HCT116 (cell line): Measurements from ENCODE around the gene PADI4. TPM values are rescaled to one million over a fixed set of nuclear protein-coding genes. Genes with fewer than 3 reads are reported as not detected.

ENCODE experiments used
- ATAC-seq: fragments of 200-7000 bp; cut with Tn5 transposase; 2 replicates; pipeline ENCODE4 v1.9.1; 2020; ENCODE audit warnings: mild to moderate bottlenecking, moderate library complexity
- BruUV-seq: library from RNA; stranded (reverse); fragments of 400-500 nt; replicated peaks from 2 replicates; lab custom pipeline; 2021; lab: Mats Ljungman, UMichigan
- CTCF ChIA-PET: fragments of 300-600 bp; sonication (Branson Sonifier 250); formaldehyde crosslinking; loops from one replicate; lab custom pipeline; 2021; ENCODE audit warnings: antibody characterized with exemption; lab: Charles Lee
- POLR2A ChIA-PET: fragments of 300-600, 350-600 bp; sonication (Branson Sonifier 250); formaldehyde crosslinking; loops from one replicate; lab custom pipeline; 2021; ENCODE audit warnings: antibody characterized with exemption; lab: Charles Lee
- RAD21 ChIA-PET, 2 experiments: fragments of 300-600 bp; sonication (Branson Sonifier 250); formaldehyde crosslinking; loops; one replicate each; lab custom pipeline; 2023; ENCODE audit warnings: low total read pairs in 2 of 2; ENCODE audit not compliant: uncharacterized antibody in 2 of 2, unreplicated experiment in 2 of 2, low non-redundant PET in 1 of 2; lab: Charles Lee
- DNase-seq: peaks from one replicate; pipeline ENCODE4 v3.0.0-alpha.2; 2010; ENCODE audit warnings: low read depth, low spot score
- H2AFZ ChIP-seq: fragments of 200-600 bp; shearing (Covaris generic), sonication (generic); 2 replicates; pipeline ENCODE4 v1.6.1; 2017; ENCODE audit warnings: low read depth, mixed run types, mixed read lengths, antibody characterized with exemption, low read length; ENCODE audit not compliant: poor library complexity, severe bottlenecking
- H3K27ac ChIP-seq: 2 replicates; pipeline ENCODE4 v1.5.1; 2012; ENCODE audit warnings: low read depth, low read length
- H3K27me3 ChIP-seq: fragments of 200-600 bp; sonication (generic); 2 replicates; pipeline ENCODE4 v1.6.1; 2016; ENCODE audit warnings: mixed run types, low read length, mixed read lengths; ENCODE audit not compliant: insufficient read depth
- H3K36me3 ChIP-seq, 2 experiments: fragments of 200-500 bp in 1 of 2; fragments of 200-600 bp in 1 of 2; sonication (Bioruptor generic) in 1 of 2; sonication (generic) in 1 of 2; 2 replicates each; pipeline versions ENCODE4 v1.5.1 to v1.6.1; 2014 to 2016; ENCODE audit warnings: low read length in 2 of 2, inconsistent platforms in 1 of 2, mixed read lengths in 1 of 2, mixed run types in 1 of 2; ENCODE audit not compliant: insufficient read depth in 2 of 2, control insufficient read depth in 1 of 2
- H3K4me1 ChIP-seq, 2 experiments: fragments of 200-600 bp in 1 of 2; sonication (generic) in 1 of 2; 2 replicates each; pipeline versions ENCODE4 v1.5.1 to v1.6.1; 2012 to 2017; ENCODE audit warnings: low read length in 2 of 2, inconsistent platforms in 1 of 2, mild to moderate bottlenecking in 1 of 2, mixed read lengths in 1 of 2, mixed run types in 1 of 2, moderate library complexity in 1 of 2; ENCODE audit not compliant: insufficient read depth in 2 of 2, control insufficient read depth in 1 of 2
- H3K4me2 ChIP-seq: fragments of 200-600 bp; sonication (generic); 2 replicates; pipeline ENCODE4 v1.6.1; 2017; ENCODE audit warnings: mixed run types, low read length, mixed read lengths
- H3K4me3 ChIP-seq, 2 experiments: fragments of 200-600 bp in 1 of 2; sonication (generic) in 1 of 2; replicated peaks in 1 of 2; 2 replicates each; pipeline ENCODE4 v1.5.1; 2011 to 2016; ENCODE audit warnings: low read length in 2 of 2, control low read depth in 1 of 2, low read depth in 1 of 2, mild to moderate bottlenecking in 1 of 2, mixed read lengths in 1 of 2, mixed run types in 1 of 2
- H3K79me2 ChIP-seq: fragments of 200-600 bp; sonication (generic); 2 replicates; pipeline ENCODE4 v1.6.1; 2017; ENCODE audit warnings: mild to moderate bottlenecking, mixed run types, low read length, moderate library complexity, mixed read lengths; ENCODE audit not compliant: insufficient read depth
- H3K9ac ChIP-seq: fragments of 200-600 bp; sonication (generic); 2 replicates; pipeline ENCODE4 v1.6.1; 2016; ENCODE audit warnings: low read length, mixed read lengths
- H3K9me2 ChIP-seq: fragments of 200-600 bp; sonication (generic), shearing (Covaris generic); 2 replicates; pipeline ENCODE4 v1.6.1; 2017; ENCODE audit warnings: mixed run types, mild to moderate bottlenecking, moderate library complexity; ENCODE audit not compliant: insufficient read depth
- H3K9me3 ChIP-seq, 2 experiments: fragments of 200-500 bp in 1 of 2; fragments of 200-600 bp in 1 of 2; sonication (Bioruptor generic) in 1 of 2; sonication (generic) in 1 of 2; 2 replicates each; pipeline ENCODE4 v1.6.1; 2014 to 2017; ENCODE audit warnings: low read length in 2 of 2, mixed read lengths in 2 of 2, inconsistent platforms in 1 of 2, low read depth in 1 of 2, mild to moderate bottlenecking in 1 of 2, mixed run types in 1 of 2, moderate library complexity in 1 of 2; ENCODE audit not compliant: control insufficient read depth in 1 of 2, insufficient read depth in 1 of 2
- H4K20me1 ChIP-seq: fragments of 200-600 bp; sonication (generic), shearing (Covaris generic); 2 replicates; pipeline ENCODE4 v1.6.1; 2017; ENCODE audit warnings: mixed run types, mild to moderate bottlenecking, moderate library complexity; ENCODE audit not compliant: insufficient read depth
- CBX3 ChIP-seq: IDR thresholded peaks from 2 replicates; pipeline ENCODE4 v1.6.1; 2012; ENCODE audit warnings: low read depth
- CEBPB ChIP-seq: IDR thresholded peaks from 2 replicates; pipeline ENCODE4 v1.6.1; 2012; ENCODE audit warnings: low read depth
- EGR1 ChIP-seq: IDR thresholded peaks from 2 replicates; pipeline ENCODE4 v1.6.1; 2012; ENCODE audit warnings: low read depth
- ELF1 ChIP-seq: IDR thresholded peaks from 2 replicates; pipeline ENCODE4 v1.6.1; 2012; ENCODE audit warnings: low read depth, borderline replicate concordance
- EZH2 ChIP-seq: fragments of 200-600 bp; sonication (generic); IDR thresholded peaks from 2 replicates; pipeline ENCODE4 v1.6.1; 2017; ENCODE audit warnings: antibody characterized with exemption, mixed run types
- FOSL1 ChIP-seq: IDR thresholded peaks from 2 replicates; pipeline ENCODE4 v1.6.1; 2012; ENCODE audit warnings: low read depth
- JUND ChIP-seq: IDR thresholded peaks from 2 replicates; pipeline ENCODE4 v1.6.1; 2012
- POLR2A ChIP-seq: IDR thresholded peaks from 2 replicates; pipeline ENCODE4 v1.7.0; 2011; ENCODE audit warnings: borderline replicate concordance; ENCODE audit not compliant: insufficient read depth, insufficient read length; ENCODE audit errors: extremely low read depth
- POLR2AphosphoS5 ChIP-seq: IDR thresholded peaks from 2 replicates; pipeline ENCODE4 v1.6.1; 2011; ENCODE audit warnings: mild to moderate bottlenecking, low read depth, low read length, moderate library complexity
- RAD21 ChIP-seq: IDR thresholded peaks from 2 replicates; pipeline ENCODE4 v1.6.1; 2012; ENCODE audit warnings: low read depth, mild to moderate bottlenecking
- SIN3A ChIP-seq: IDR thresholded peaks from 2 replicates; pipeline ENCODE4 v1.6.1; 2012; ENCODE audit warnings: low read depth
- SP1 ChIP-seq: IDR thresholded peaks from 2 replicates; pipeline ENCODE4 v1.6.1; 2012; ENCODE audit warnings: low read depth
- SRF ChIP-seq: IDR thresholded peaks from 2 replicates; pipeline ENCODE4 v1.6.1; 2012; ENCODE audit warnings: low read depth
- TCF7L2 ChIP-seq: IDR thresholded peaks from 2 replicates; pipeline ENCODE4 v1.7.0; 2011; ENCODE audit warnings: borderline replicate concordance, inconsistent platforms; ENCODE audit not compliant: insufficient read depth, insufficient read length; ENCODE audit errors: extremely low read depth
- YY1 ChIP-seq: IDR thresholded peaks from 2 replicates; pipeline ENCODE4 v1.6.1; 2011; ENCODE audit warnings: low read length, low read depth, moderate library complexity, mild to moderate bottlenecking; ENCODE audit not compliant: insufficient replicate concordance; ENCODE audit errors: extremely low read depth
- ZNF274 ChIP-seq: fragments of 200-500 bp; sonication (Bioruptor generic); IDR thresholded peaks from 2 replicates; pipeline ENCODE4 v1.6.1; 2014; ENCODE audit warnings: mild to moderate bottlenecking, low read depth, low read length, inconsistent platforms
- intact Hi-C: fragments of 100-400 bp; cut with micrococcal nuclease; formaldehyde crosslinking; loops from 2 replicates; pipeline ENCODE4 v1.10.0; 2022
- total RNA-seq: library from RNA; stranded (reverse); gene quantifications from one replicate; pipeline ENCODE4 v1.2.1, GENCODE V29; 2021; ENCODE audit not compliant: unreplicated experiment
- TF ChIP-seq, protein P1 (sequence below): IDR thresholded peaks from 2 replicates; pipeline ENCODE4 v1.6.1; 2011; ENCODE audit warnings: mild to moderate bottlenecking, low read length, moderate library complexity; ENCODE audit not compliant: insufficient replicate concordance; ENCODE audit errors: extremely low read depth
- TF ChIP-seq, protein P2 (sequence below): IDR thresholded peaks from 2 replicates; pipeline ENCODE4 v1.6.1; 2012
- TF ChIP-seq, protein P3 (sequence below), 3 experiments: fragments of 200-600 bp in 1 of 3; sonication (generic) in 1 of 3; IDR thresholded peaks in 2 of 3; conservative IDR thresholded peaks in 1 of 3; 2 replicates each; pipeline ENCODE4 v1.5.1; 2012 to 2017; ENCODE audit warnings: low read depth in 2 of 3, low read length in 2 of 3, antibody characterized with exemption in 1 of 3, borderline replicate concordance in 1 of 3, control low read depth in 1 of 3, mild to moderate bottlenecking in 1 of 3, mixed read lengths in 1 of 3, mixed run types in 1 of 3, moderate library complexity in 1 of 3; ENCODE audit not compliant: insufficient read depth in 1 of 3
- TF ChIP-seq, protein P4 (sequence below): IDR thresholded peaks from 2 replicates; pipeline ENCODE4 v1.6.1; 2012

The PADI4 gene
- total RNA-seq, 1 experiment from 2014 or later = 0.44 TPM

DNA sequence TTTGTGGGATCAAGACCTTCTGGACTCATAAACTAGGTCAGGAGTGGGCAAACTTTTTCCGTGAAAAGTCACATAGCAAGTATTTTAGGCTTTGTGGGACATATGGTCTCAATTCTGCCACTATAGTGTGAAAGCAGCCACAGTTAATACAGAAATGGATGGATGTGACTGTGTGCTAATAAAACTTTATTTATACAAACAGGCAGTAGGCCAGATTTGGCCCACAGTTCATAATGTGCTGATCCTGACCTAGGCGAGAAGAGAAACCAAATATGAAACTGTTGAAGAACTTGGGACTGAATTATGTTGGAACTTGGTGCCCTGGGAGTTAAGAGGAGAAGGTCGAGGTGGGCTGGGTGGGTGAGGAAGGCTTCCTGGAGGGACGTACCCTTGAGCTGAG, 42.0 kb upstream of the PADI4 start:
- Histone ChIP-seq H3K9me3 (no peaks in the 10 kb centered on the region), H3K4me2 (no peak overlapping the region), H4K20me1 (no peaks in the 10 kb centered on the region), H3K4me3 (no peak overlapping the region), H3K27ac (no peak overlapping the region), H3K9me2 (no peaks in the 10 kb centered on the region), H3K4me1 (no peaks in the 10 kb centered on the region), H3K9ac (no peak overlapping the region), H2AFZ (no peak overlapping the region), H3K27me3 (no peaks in the 10 kb centered on the region), H3K79me2 (no peaks in the 10 kb centered on the region), H3K36me3 (no peaks in the 10 kb centered on the region)
- ChIA-PET CTCF (no interaction called here), RAD21 (no interaction called here), POLR2A (no interaction called here)
- no TSS peak for BruUV-seq
- intact Hi-C loops = no loop called here
- ATAC-seq (no peak), DNase-seq (no peak)
- TF ChIP-seq RAD21 = no peak
- TF ChIP-seq SIN3A = no peak
- TF ChIP-seq EGR1 = no peak
- TF ChIP-seq SRF = no peak
- TF ChIP-seq, protein P1, sequence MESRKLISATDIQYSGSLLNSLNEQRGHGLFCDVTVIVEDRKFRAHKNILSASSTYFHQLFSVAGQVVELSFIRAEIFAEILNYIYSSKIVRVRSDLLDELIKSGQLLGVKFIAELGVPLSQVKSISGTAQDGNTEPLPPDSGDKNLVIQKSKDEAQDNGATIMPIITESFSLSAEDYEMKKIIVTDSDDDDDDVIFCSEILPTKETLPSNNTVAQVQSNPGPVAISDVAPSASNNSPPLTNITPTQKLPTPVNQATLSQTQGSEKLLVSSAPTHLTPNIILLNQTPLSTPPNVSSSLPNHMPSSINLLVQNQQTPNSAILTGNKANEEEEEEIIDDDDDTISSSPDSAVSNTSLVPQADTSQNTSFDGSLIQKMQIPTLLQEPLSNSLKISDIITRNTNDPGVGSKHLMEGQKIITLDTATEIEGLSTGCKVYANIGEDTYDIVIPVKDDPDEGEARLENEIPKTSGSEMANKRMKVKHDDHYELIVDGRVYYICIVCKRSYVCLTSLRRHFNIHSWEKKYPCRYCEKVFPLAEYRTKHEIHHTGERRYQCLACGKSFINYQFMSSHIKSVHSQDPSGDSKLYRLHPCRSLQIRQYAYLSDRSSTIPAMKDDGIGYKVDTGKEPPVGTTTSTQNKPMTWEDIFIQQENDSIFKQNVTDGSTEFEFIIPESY = no peak
- TF ChIP-seq SP1 = no peak
- TF ChIP-seq ELF1 = no peak
- no peak for TF ChIP-seq EZH2
- no peak for TF ChIP-seq POLR2A
- no peak for TF ChIP-seq CBX3
- TF ChIP-seq YY1 = no peak
- TF ChIP-seq TCF7L2 = no peak
- TF ChIP-seq, protein P2, sequence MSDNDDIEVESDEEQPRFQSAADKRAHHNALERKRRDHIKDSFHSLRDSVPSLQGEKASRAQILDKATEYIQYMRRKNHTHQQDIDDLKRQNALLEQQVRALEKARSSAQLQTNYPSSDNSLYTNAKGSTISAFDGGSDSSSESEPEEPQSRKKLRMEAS = no peak
- TF ChIP-seq CEBPB = no peak
- TF ChIP-seq POLR2AphosphoS5 = no peak
- no peak for TF ChIP-seq JUND
- TF ChIP-seq, protein P3, sequence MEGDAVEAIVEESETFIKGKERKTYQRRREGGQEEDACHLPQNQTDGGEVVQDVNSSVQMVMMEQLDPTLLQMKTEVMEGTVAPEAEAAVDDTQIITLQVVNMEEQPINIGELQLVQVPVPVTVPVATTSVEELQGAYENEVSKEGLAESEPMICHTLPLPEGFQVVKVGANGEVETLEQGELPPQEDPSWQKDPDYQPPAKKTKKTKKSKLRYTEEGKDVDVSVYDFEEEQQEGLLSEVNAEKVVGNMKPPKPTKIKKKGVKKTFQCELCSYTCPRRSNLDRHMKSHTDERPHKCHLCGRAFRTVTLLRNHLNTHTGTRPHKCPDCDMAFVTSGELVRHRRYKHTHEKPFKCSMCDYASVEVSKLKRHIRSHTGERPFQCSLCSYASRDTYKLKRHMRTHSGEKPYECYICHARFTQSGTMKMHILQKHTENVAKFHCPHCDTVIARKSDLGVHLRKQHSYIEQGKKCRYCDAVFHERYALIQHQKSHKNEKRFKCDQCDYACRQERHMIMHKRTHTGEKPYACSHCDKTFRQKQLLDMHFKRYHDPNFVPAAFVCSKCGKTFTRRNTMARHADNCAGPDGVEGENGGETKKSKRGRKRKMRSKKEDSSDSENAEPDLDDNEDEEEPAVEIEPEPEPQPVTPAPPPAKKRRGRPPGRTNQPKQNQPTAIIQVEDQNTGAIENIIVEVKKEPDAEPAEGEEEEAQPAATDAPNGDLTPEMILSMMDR (IDR thresholded peaks at IDR 0.05 in 2 of 3, conservative IDR thresholded peaks at IDR 0.05 in 1 of 3; ENCODE audit: borderline replicate concordance in 1 of 3, insufficient read depth in 1 of 3, low read depth in 2 of 3, low read length in 2 of 3) = no peak
- TF ChIP-seq, protein P4, sequence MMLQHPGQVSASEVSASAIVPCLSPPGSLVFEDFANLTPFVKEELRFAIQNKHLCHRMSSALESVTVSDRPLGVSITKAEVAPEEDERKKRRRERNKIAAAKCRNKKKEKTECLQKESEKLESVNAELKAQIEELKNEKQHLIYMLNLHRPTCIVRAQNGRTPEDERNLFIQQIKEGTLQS = no peak
- TF ChIP-seq FOSL1 = no peak
- TF ChIP-seq ZNF274 = no peak
